ENCODE measurements around the gene KLK12.

GRCh38 chr19:51075998-51076397 is 41.2 kb upstream of the KLK12 start:
- TF ChIP-seq RAD21 (conservative IDR thresholded peaks at IDR 0.05): no peak
- no peak for TF ChIP-seq TAF1 (IDR thresholded peaks at IDR 0.05; ENCODE audit: low read depth)

Data from neural cell (in vitro differentiated cells).